Naive thymus-derived CD4-positive, alpha-beta T cell (primary cell): ENCODE measurements around the gene VAV2. TPM values are rescaled to one million over a fixed set of nuclear protein-coding genes. Genes with fewer than 3 reads are reported as not detected.

ENCODE experiments used
- ATAC-seq: fragments of 150-1000 bp; cut with Tn5 transposase; 2 replicates; pipeline ENCODE4 v1.10.0; 2021; ENCODE audit warnings: mild to moderate bottlenecking, moderate library complexity
- CTCF ChIA-PET: fragments of 350-600 bp; sonication (Branson Sonifier 250); formaldehyde crosslinking; loops from one replicate; lab custom pipeline; 2021; ENCODE audit warnings: antibody characterized with exemption; lab: Charles Lee
- POLR2A ChIA-PET: fragments of 350-600 bp; sonication (Branson Sonifier 250); formaldehyde crosslinking; loops from one replicate; lab custom pipeline; 2021; ENCODE audit warnings: antibody characterized with exemption, inconsistent platforms; lab: Charles Lee
- DNase-seq, 9 donors: peaks; one replicate each; pipeline versions ENCODE4 v3.0.0 to v3.0.0-alpha.2; 2020 to 2022; ENCODE audit warnings: mixed read lengths in 1 of 9
- H3K27ac ChIP-seq: one replicate; pipeline ENCODE4 v1.7.0; 2013; ENCODE audit warnings: mild to moderate bottlenecking, low read depth, low read length, moderate library complexity
- H3K27me3 ChIP-seq, 2 donors: one replicate each; pipeline ENCODE4 v1.7.0; 2013; ENCODE audit warnings: low read length in 2 of 2, mild to moderate bottlenecking in 2 of 2, moderate library complexity in 2 of 2; ENCODE audit not compliant: control insufficient read depth in 2 of 2, insufficient read depth in 2 of 2
- H3K36me3 ChIP-seq, 3 experiments: 1 replicate in 2 of 3; 2 replicates in 1 of 3; pipeline ENCODE4 v1.7.0; 2013; ENCODE audit warnings: low read length in 3 of 3, mild to moderate bottlenecking in 3 of 3, moderate library complexity in 1 of 3; ENCODE audit not compliant: insufficient read depth in 3 of 3, control insufficient read depth in 2 of 3
- H3K4me1 ChIP-seq, 2 donors: one replicate each; pipeline ENCODE4 v1.7.0; 2013; ENCODE audit warnings: low read length in 2 of 2, mild to moderate bottlenecking in 2 of 2, moderate library complexity in 1 of 2; ENCODE audit not compliant: control insufficient read depth in 2 of 2, insufficient read depth in 2 of 2
- H3K4me3 ChIP-seq: 2 replicates; pipeline ENCODE4 v1.7.0; 2013; ENCODE audit warnings: mild to moderate bottlenecking, low read length
- H3K9me3 ChIP-seq, 3 experiments: 1 replicate in 2 of 3; 2 replicates in 1 of 3; pipeline ENCODE4 v1.7.0; 2013; ENCODE audit warnings: low read length in 3 of 3; ENCODE audit not compliant: control insufficient read depth in 2 of 3
- H3K27ac Mint-ChIP-seq, 9 donors: one replicate each; pipeline ENCODE4 v1.8.0; 2020 to 2022; ENCODE audit warnings: mixed read lengths in 9 of 9, mild to moderate bottlenecking in 8 of 9, moderate library complexity in 5 of 9, inconsistent platforms in 2 of 9
- H3K27me3 Mint-ChIP-seq, 5 donors: one replicate each; pipeline ENCODE4 v1.8.0; 2021 to 2022; ENCODE audit warnings: mixed read lengths in 5 of 5, mild to moderate bottlenecking in 1 of 5
- H3K36me3 Mint-ChIP-seq, 5 donors: one replicate each; pipeline ENCODE4 v1.8.0; 2020 to 2022; ENCODE audit warnings: mixed read lengths in 5 of 5, mild to moderate bottlenecking in 3 of 5, inconsistent platforms in 1 of 5
- H3K4me1 Mint-ChIP-seq, 7 donors: one replicate each; pipeline ENCODE4 v1.8.0; 2020 to 2022; ENCODE audit warnings: mixed read lengths in 7 of 7, mild to moderate bottlenecking in 3 of 7, inconsistent platforms in 1 of 7
- H3K4me3 Mint-ChIP-seq, 10 donors: one replicate each; pipeline ENCODE4 v1.8.0; 2020 to 2022; ENCODE audit warnings: mild to moderate bottlenecking in 10 of 10, mixed read lengths in 10 of 10, moderate library complexity in 6 of 10, inconsistent platforms in 2 of 10
- H3K9me3 Mint-ChIP-seq, 11 donors: one replicate each; pipeline ENCODE4 v1.8.0; 2020 to 2022; ENCODE audit warnings: mixed read lengths in 11 of 11, mild to moderate bottlenecking in 4 of 11, inconsistent platforms in 1 of 11, moderate library complexity in 1 of 11
- intact Hi-C, 2 donors: fragments of 100-400 bp; cut with micrococcal nuclease; formaldehyde crosslinking; loops; one replicate each; pipeline ENCODE4 v1.15.1; 2023
- polyA plus RNA-seq, 2 donors: library from polyadenylated mRNA; unstranded; fragments of 300-500 nt; fragmentation: Illumina TruSeq; gene quantifications; one replicate each; pipeline ENCODE4 v1.2.3, GENCODE V29; 2021
- total RNA-seq, 6 experiments: library from RNA in 5 of 6; stranded (reverse) in 5 of 6; gene quantifications; 1 replicate in 5 of 6; 2 replicates in 1 of 6; pipeline ENCODE4 v1.2.3 and lab custom pipeline; 2021 to 2026

The VAV2 gene
- total and polyA plus RNA-seq, 7 experiments from 2014 or later = 0.18 to 14.4 (median 1.9) TPM

GRCh38 chr9:133740911-133741310 is 251.2 kb downstream of the VAV2 start:
- peaks cover 2 to 11% (median 5%) of the 10 kb centered on the region in 7 donors for H3K4me1 Mint-ChIP-seq

GRCh38 chr9:133739408-133740280 is 252.5 kb downstream of the VAV2 start:
- DNase-seq (no peak), ATAC-seq (no peak)
- no peaks in the 10 kb centered on the region for H3K9me3 Mint-ChIP-seq
- Histone ChIP-seq H3K36me3 (no peaks in the 10 kb centered on the region), H3K27me3 (no peaks in the 10 kb centered on the region), H3K9me3 (no peaks in the 10 kb centered on the region), H3K4me3 (no peak overlapping the region), H3K4me1 (peaks cover 3 to 6% of the 10 kb centered on the region in 2 donors), H3K27ac (no peak overlapping the region)
- H3K4me1 Mint-ChIP-seq = peaks cover 2 to 11% (median 5%) of the 10 kb centered on the region in 7 donors
- intact Hi-C loops = no loop called here
- ChIA-PET POLR2A (no interaction called here), CTCF (interaction anchor here (0.6 to 1.3 kb wide), 5 partner anchors 13 to 256 kb away, joined by 3 to 4 read pairs (median 3); no protein-coding TSS in a partner anchor)
- peak overlapping the region in 1 of 9 donors; percentile 46 for H3K27ac Mint-ChIP-seq
- H3K4me3 Mint-ChIP-seq = peak overlapping the region in 2 of 10 donors; percentile 21 to 44
- H3K36me3 Mint-ChIP-seq = no peaks in the 10 kb centered on the region
- H3K27me3 Mint-ChIP-seq = peaks cover 0 to 2% (median 0%) of the 10 kb centered on the region in 5 donors

More at GRCh38 chr9:133740911-133741310, 251.2 kb downstream of the VAV2 start:
- no peak for ATAC-seq
- intact Hi-C loops = no loop called here
- no peaks in the 10 kb centered on the region for H3K27me3 ChIP-seq
- Mint-ChIP-seq H3K36me3 (no peaks in the 10 kb centered on the region), H3K27ac (no peak overlapping the region), H3K4me3 (no peak overlapping the region), H3K27me3 (peaks cover 0 to 4% (median 0%) of the 10 kb centered on the region in 5 donors), H3K9me3 (no peaks in the 10 kb centered on the region)
- no peak overlapping the region for H3K4me3 ChIP-seq
- no peak for DNase-seq
- no peaks in the 10 kb centered on the region for H3K9me3 ChIP-seq
- H3K27ac ChIP-seq = no peak overlapping the region
- ChIA-PET POLR2A (no interaction called here), CTCF (no interaction called here)
- H3K4me1 ChIP-seq = peaks cover 3 to 6% of the 10 kb centered on the region in 2 donors
- H3K36me3 ChIP-seq = no peaks in the 10 kb centered on the region

GRCh38 chr9:133738640-133739225 is 253.4 kb downstream of the VAV2 start:
- H3K4me3 ChIP-seq = peak overlapping the region; percentile 31
- H3K27me3 ChIP-seq = no peaks in the 10 kb centered on the region
- Mint-ChIP-seq H3K27me3 (no peaks in the 10 kb centered on the region), H3K9me3 (no peaks in the 10 kb centered on the region), H3K4me3 (peak overlapping the region in 6 of 10 donors; percentile 44 to 62 (median 60)), H3K36me3 (no peaks in the 10 kb centered on the region), H3K4me1 (peaks cover 2 to 11% (median 5%) of the 10 kb centered on the region in 7 donors), H3K27ac (no peak overlapping the region)
- intact Hi-C loops = no loop called here
- ChIA-PET POLR2A (no interaction called here), CTCF (interaction anchor here (0.9 to 1.3 kb wide), 3 partner anchors 8 to 44 kb away, joined by 3 to 4 read pairs (median 3); no protein-coding TSS in a partner anchor)
- DNase-seq (no peak), ATAC-seq (no peak)
- H3K27ac ChIP-seq = no peak overlapping the region
- no peaks in the 10 kb centered on the region for H3K9me3 ChIP-seq
- H3K36me3 ChIP-seq = no peaks in the 10 kb centered on the region
- peaks cover 3 to 6% of the 10 kb centered on the region in 2 donors for H3K4me1 ChIP-seq

GRCh38 chr9:133737774-133738639 is 254.1 kb downstream of the VAV2 start, which contains the start of gene SARDH:
Gene SARDH, minus strand, starts transcription at chr9:133738352. Its CDS starts 4,179 bp downstream, at chr9:133734173.
- ChIA-PET POLR2A (no interaction called here), CTCF (interaction anchor here (0.9 kb wide), 1 partner anchor 8 kb away, joined by 4 read pairs; no protein-coding TSS in a partner anchor)
- peak within 1 kb of the TSS in 1 of 9 donors; percentile 46 for H3K27ac Mint-ChIP-seq
- Histone ChIP-seq H3K4me1 (peaks cover 3 to 6% of the 10 kb centered on the region in 2 donors), H3K27me3 (no peaks in the 10 kb centered on the region), H3K36me3 (no peaks in the 10 kb centered on the region), H3K9me3 (no peaks in the 10 kb centered on the region), H3K4me3 (peak within 1 kb of the TSS; percentile 31), H3K27ac (no peak within 1 kb of the TSS)
- H3K27me3 Mint-ChIP-seq = no peaks in the 10 kb centered on the region
- no peaks in the 10 kb centered on the region for H3K9me3 Mint-ChIP-seq
- ATAC-seq (peak; percentile 70), DNase-seq (peak in 4 of 9 donors; percentile 15 to 51 (median 20))
- intact Hi-C loops = no loop called here
- peaks cover 2 to 11% (median 5%) of the 10 kb centered on the region in 7 donors for H3K4me1 Mint-ChIP-seq
- peak within 1 kb of the TSS in 8 of 10 donors; percentile 27 to 62 (median 54) for H3K4me3 Mint-ChIP-seq
- H3K36me3 Mint-ChIP-seq = no peaks in the 10 kb centered on the region

DNA sequence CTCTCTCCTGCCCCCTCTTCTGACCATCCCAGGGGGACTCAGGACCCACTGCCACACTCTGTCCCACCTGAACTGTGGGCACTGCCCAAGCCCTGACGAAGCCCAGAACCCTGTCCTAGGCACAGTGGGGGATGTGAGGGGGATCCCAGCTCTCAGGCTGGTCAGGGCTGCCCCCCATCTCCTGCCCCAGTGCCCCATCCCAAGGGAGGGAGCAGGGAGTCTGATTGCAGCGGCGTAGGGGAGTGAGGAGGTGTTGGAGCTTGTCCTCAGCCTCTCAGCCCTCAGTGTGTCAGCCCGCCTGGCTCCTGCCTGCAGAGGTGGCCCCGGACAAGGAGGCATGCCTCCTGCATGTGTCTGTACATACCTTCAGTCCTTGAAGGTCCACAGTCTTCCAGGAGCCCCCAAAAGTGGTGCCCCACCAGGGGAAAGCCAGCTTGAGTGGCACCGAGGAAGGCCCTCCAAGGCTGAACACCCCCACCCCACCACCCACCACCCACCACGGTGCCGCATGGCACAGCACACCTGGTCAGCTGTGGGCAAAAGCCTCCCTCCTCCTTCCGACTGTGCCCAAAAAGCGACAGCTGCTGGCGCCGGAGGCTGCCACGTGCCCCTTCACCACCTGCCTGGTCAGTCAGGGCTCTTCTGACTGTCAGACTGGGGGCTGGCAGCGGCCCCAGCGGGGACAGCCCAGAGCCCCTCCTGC is 254.9 kb downstream of the VAV2 start:
- Mint-ChIP-seq H3K9me3 (peaks cover 0 to 1% (median 0%) of the 10 kb centered on the region in 11 donors), H3K4me3 (peak overlapping the region in 2 of 10 donors; percentile 44 to 47), H3K27me3 (no peaks in the 10 kb centered on the region), H3K27ac (no peak overlapping the region), H3K4me1 (peaks cover 2 to 11% (median 5%) of the 10 kb centered on the region in 7 donors), H3K36me3 (no peaks in the 10 kb centered on the region)
- Histone ChIP-seq H3K36me3 (no peaks in the 10 kb centered on the region), H3K4me1 (peaks cover 3 to 6% of the 10 kb centered on the region in 2 donors), H3K27me3 (no peaks in the 10 kb centered on the region), H3K9me3 (no peaks in the 10 kb centered on the region), H3K4me3 (no peak overlapping the region), H3K27ac (no peak overlapping the region)
- CTCF ChIA-PET = no interaction called here
- intact Hi-C loops = no loop called here
- no peak for ATAC-seq
- no peak for DNase-seq
- POLR2A ChIA-PET = no interaction called here
